Fibroblast of pulmonary artery (primary cell): ENCODE data around the gene MON1B.

Experiments
- DNase-seq: peaks from one replicate; pipeline ENCODE4 v3.0.0-alpha.2; 2010; ENCODE audit warnings: low read depth
- H3K4me3 ChIP-seq: replicated peaks from 2 replicates; pipeline ENCODE4 v1.5.1; 2011; ENCODE audit warnings: low read depth, mild to moderate bottlenecking, control low read depth, low read length, moderate library complexity
- TF ChIP-seq, protein P1 (sequence below): IDR thresholded peaks from 2 replicates; pipeline ENCODE4 v1.5.1; 2011; ENCODE audit warnings: mild to moderate bottlenecking, control low read depth, low read length, inconsistent platforms; ENCODE audit errors: missing control alignments

MON1B gene

DNA sequence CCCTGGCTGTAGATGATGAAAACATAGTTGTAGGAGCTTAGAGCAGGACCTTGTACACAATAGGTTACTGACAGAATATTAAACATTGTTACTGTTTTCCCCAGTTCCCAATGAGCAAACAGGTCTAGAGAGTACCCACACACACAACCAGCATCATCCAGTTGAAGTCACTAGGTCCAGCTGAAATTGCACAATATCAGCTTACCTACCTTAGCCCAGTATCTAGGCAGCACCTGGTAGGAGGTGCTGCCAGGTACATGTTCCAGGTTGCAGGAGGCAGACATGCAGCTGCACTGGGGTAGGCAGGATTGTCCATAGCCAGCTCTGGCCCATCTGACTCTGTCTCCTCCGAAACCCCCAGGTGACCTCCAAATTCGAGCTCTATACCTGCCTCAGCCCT lies 6.8 kb downstream of the MON1B start:
- no peak overlapping the region for H3K4me3 ChIP-seq
- no peak for DNase-seq
- TF ChIP-seq, protein P1, sequence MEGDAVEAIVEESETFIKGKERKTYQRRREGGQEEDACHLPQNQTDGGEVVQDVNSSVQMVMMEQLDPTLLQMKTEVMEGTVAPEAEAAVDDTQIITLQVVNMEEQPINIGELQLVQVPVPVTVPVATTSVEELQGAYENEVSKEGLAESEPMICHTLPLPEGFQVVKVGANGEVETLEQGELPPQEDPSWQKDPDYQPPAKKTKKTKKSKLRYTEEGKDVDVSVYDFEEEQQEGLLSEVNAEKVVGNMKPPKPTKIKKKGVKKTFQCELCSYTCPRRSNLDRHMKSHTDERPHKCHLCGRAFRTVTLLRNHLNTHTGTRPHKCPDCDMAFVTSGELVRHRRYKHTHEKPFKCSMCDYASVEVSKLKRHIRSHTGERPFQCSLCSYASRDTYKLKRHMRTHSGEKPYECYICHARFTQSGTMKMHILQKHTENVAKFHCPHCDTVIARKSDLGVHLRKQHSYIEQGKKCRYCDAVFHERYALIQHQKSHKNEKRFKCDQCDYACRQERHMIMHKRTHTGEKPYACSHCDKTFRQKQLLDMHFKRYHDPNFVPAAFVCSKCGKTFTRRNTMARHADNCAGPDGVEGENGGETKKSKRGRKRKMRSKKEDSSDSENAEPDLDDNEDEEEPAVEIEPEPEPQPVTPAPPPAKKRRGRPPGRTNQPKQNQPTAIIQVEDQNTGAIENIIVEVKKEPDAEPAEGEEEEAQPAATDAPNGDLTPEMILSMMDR: no peak

DNA sequence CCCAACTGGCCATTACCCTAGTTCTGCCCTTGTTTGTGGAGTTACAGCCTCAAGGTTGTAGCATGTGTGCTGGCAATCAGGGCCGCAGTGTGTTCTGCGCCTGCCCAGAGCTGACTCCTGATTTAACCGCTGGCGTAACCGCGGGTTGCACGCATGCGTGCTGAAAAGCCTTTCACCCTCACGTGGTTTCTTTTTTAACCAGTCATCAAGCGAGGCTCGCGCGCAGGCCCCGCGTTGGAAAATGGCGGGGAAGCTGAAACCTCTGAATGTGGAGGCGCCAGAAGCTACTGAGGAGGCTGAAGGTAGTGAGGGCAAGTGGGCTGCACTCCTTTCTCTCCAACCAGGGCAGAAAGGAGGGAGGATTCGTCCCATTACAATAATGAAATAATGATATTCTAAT lies 8.2 kb downstream of the MON1B start, which contains the start of gene SYCE1L:
SYCE1L (plus strand) TSS at position 198 of the 400 bp plus-strand sequence; CDS start at position 242, 44 bp downstream.
- DNase-seq: no peak
- TF ChIP-seq, protein P1: no peak
- H3K4me3 ChIP-seq: no peak within 1 kb of the TSS

- no peak overlapping the region for H3K4me3 ChIP-seq
- DNase-seq: no peak
- TF ChIP-seq, protein P1: no peak
Measured at GRCh38 chr16:77206533-77206932, 15.5 kb downstream of the MON1B start.

DNA sequence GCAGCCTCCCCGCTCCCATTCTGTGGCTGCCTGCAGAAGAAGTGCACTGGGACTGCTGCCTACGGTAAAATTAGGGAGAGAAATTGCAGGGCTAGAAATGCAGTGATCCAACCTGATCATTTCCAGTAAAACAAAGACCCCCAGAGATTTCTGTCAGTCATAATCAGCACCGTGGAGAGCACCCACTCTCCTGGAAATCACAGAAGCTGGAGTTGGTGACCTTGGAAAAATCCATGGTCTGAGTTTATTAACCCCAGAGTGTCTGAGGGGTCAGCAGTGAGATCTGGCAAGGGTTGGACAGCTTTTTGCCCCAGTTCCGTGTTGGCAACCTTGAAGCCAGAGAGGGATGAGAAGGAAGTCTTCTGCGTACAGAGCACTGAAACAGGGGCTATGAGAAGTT lies 16.0 kb downstream of the MON1B start:
- TF ChIP-seq, protein P1: no peak
- no peak for DNase-seq
- H3K4me3 ChIP-seq: no peak overlapping the region

GRCh38 chr16:77208382-77208781 lies 17.4 kb downstream of the MON1B start:
- no peak for DNase-seq
- no peak overlapping the region for H3K4me3 ChIP-seq
- TF ChIP-seq, protein P1: no peak

- DNase-seq: peak; percentile 27
- peak overlapping the region; percentile 60 for H3K4me3 ChIP-seq
- TF ChIP-seq, protein P1: no peak
Measured at GRCh38 chr16:77211880-77212740, 21.1 kb downstream of the MON1B start.
